Activated T-helper 2 cell treated with anti-CD3 and anti-CD28 coated beads, Interferon-gamma antibody, Interleukin-2, Interleukin-4, amounts not matched to agents 10 μg/mL and 5 μg/mL and 100 μg/mL, durations not matched to agents 14 hours and 24 hours and 36 hours (primary cell): ENCODE measurements around the gene MAG. TPM values are rescaled to one million over a fixed set of nuclear protein-coding genes. Genes with fewer than 3 reads are reported as not detected.
"Not testable (repeated sequence)": the region's sequence is repeated elsewhere in the genome, so short reads cannot be mapped to it uniquely, and the experiment has no call there.

Source experiments
- DNase-seq: peaks from one replicate; pipeline ENCODE4 v3.0.0; 2021; ENCODE audit warnings: low spot score
- H3K27ac Mint-ChIP-seq: one replicate; pipeline ENCODE4 v1.8.0; 2021; ENCODE audit warnings: mixed read lengths
- H3K27me3 Mint-ChIP-seq: one replicate; pipeline ENCODE4 v1.8.0; 2021; ENCODE audit warnings: low read depth, mixed read lengths
- H3K36me3 Mint-ChIP-seq: one replicate; pipeline ENCODE4 v1.8.0; 2021; ENCODE audit warnings: low read depth, mixed read lengths
- H3K4me1 Mint-ChIP-seq: one replicate; pipeline ENCODE4 v1.8.0; 2021; ENCODE audit warnings: low read depth, mixed read lengths
- H3K4me3 Mint-ChIP-seq: one replicate; pipeline ENCODE4 v1.8.0; 2021; ENCODE audit warnings: low read depth, mild to moderate bottlenecking, moderate library complexity, mixed read lengths
- H3K9me3 Mint-ChIP-seq: one replicate; pipeline ENCODE4 v1.8.0; 2021; ENCODE audit warnings: mixed read lengths
- intact Hi-C: fragments of 100-400 bp; cut with micrococcal nuclease; formaldehyde crosslinking; loops from one replicate; pipeline ENCODE4 v1.15.1; 2023
- total RNA-seq: library from RNA; stranded (reverse); gene quantifications from 2 replicates; pipeline ENCODE4 v1.2.3, GENCODE V29; 2022

MAG gene
- total RNA-seq, 1 donor from 2014 or later = 0.37 TPM

DNA sequence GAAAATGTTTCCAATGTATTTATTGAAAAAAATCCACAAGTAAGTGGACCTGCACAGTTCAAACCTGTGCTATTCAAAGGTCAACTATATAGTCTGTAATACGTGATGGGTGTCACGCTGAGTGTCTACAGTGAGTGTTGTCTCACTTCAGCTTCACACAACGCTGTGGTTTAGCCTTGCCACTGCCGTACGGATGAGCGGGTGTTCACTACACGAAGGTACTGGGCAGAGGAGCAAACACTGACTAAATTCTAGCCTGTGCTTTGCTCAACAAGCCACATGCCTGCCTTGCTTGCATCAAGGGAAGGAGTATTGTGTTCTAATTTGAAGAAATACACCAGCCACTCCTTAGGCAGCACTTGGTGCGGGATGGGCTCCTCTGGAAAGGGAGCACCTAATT lies 62.9 kb downstream of the MAG start:
- intact Hi-C loops = no loop called here
- H3K27ac Mint-ChIP-seq = no peak overlapping the region
- peaks cover 14% of the 10 kb centered on the region for H3K4me1 Mint-ChIP-seq
- no peak for DNase-seq
- no peaks in the 10 kb centered on the region for H3K9me3 Mint-ChIP-seq
- no peaks in the 10 kb centered on the region for H3K36me3 Mint-ChIP-seq
- no peak overlapping the region for H3K4me3 Mint-ChIP-seq
- no peaks in the 10 kb centered on the region for H3K27me3 Mint-ChIP-seq

DNA sequence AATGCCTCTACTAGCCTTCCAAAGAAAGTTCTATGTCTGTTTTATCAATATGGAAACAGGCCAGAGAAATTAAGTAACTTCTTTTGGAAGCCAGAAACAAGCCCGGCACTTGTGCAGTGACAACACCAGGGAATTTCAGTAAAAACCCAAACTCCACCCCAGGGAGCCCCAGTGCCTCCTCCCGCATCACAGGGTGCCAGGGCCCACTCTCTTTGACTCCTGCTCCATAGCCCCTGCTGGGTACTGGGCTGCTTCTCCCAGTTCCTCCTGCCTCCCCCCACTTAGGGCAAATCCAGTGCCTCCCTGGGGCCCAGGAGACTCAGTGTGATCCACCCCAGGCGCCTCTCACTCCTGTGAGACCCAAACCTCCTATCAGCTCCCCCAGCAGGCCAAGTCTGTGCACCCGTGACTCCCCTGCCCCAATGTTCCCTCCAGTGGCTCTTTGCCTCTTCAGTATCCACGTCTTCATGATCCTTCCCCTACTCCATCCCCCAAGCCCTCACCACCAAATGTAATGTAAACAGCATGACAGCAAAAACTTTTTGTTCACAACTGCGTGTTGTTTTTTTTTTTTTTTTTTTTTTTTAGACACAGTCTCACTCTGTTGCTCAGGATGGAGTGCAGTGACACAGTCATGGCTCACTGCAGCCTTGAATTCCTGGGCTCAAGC lies 64.0 kb downstream of the MAG start:
- no peak overlapping the region for H3K27ac Mint-ChIP-seq
- H3K4me1 Mint-ChIP-seq = peaks cover 14% of the 10 kb centered on the region
- DNase-seq = no peak
- H3K4me3 Mint-ChIP-seq = no peak overlapping the region
- no peaks in the 10 kb centered on the region for H3K27me3 Mint-ChIP-seq
- no peaks in the 10 kb centered on the region for H3K9me3 Mint-ChIP-seq
- no peaks in the 10 kb centered on the region for H3K36me3 Mint-ChIP-seq
- intact Hi-C loops = no loop called here

DNA sequence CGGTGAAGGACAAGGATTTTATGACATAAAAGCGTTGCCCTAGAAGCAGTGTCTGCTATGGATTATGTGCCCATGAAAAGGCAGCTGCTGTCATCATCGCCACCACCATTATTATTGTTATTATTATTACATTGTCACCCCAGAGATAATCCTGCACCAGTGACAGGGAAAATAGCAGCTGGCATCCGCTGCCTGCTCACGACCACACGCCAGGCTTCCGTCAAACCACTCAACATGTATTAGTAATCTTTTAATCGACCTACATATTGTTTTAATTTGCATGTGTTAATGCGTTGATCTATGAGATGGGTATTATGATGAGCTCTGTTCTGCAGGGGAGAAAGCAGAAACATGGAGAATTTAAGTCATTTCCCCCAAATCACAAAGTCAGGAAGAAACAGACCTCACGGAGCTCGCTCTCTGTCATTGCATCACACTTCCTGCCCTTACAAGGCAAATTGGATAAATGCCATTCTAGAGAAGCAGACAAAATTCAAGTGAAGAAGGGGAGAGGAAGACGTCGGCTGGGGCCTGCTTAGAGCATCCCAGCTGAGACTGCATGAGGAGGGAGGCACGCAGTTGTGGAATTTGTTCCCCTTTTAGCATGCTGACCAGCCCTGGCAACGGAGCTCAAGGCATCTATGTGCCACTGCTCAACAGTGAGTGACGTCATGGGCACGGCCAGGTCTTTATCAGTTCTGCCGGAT lies 66.1 kb downstream of the MAG start, which contains the start of gene FFAR3:
TSS of gene FFAR3 (plus strand) at position 594 of the 707 bp plus-strand sequence. CDS start 431 bp downstream, outside the sequence.
- H3K9me3 Mint-ChIP-seq = no peaks in the 10 kb centered on the region
- intact Hi-C loops = no loop called here
- H3K27me3 Mint-ChIP-seq = peaks cover 2% of the 10 kb centered on the region
- H3K36me3 Mint-ChIP-seq = no peaks in the 10 kb centered on the region
- H3K27ac Mint-ChIP-seq = peak within 1 kb of the TSS; percentile 55
- no peak within 1 kb of the TSS for H3K4me3 Mint-ChIP-seq
- peaks cover 9% of the 10 kb centered on the region for H3K4me1 Mint-ChIP-seq
- DNase-seq = no peak

DNA sequence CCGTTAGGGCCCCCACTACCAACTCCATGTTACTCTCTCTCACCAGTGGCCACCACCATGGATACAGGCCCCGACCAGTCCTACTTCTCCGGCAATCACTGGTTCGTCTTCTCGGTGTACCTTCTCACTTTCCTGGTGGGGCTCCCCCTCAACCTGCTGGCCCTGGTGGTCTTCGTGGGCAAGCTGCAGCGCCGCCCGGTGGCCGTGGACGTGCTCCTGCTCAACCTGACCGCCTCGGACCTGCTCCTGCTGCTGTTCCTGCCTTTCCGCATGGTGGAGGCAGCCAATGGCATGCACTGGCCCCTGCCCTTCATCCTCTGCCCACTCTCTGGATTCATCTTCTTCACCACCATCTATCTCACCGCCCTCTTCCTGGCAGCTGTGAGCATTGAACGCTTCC lies 66.9 kb downstream of the MAG start:
- H3K4me3 Mint-ChIP-seq, H3K9me3 Mint-ChIP-seq, DNase-seq, H3K27me3 Mint-ChIP-seq, intact Hi-C loops, H3K4me1 Mint-ChIP-seq, H3K27ac Mint-ChIP-seq, H3K36me3 Mint-ChIP-seq: not testable (repeated sequence)

DNA sequence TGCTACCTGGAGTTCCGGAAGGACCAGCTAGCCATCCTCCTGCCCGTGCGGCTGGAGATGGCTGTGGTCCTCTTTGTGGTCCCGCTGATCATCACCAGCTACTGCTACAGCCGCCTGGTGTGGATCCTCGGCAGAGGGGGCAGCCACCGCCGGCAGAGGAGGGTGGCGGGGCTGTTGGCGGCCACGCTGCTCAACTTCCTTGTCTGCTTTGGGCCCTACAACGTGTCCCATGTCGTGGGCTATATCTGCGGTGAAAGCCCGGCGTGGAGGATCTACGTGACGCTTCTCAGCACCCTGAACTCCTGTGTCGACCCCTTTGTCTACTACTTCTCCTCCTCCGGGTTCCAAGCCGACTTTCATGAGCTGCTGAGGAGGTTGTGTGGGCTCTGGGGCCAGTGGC lies 67.4 kb downstream of the MAG start:
- H3K9me3 Mint-ChIP-seq, DNase-seq, H3K36me3 Mint-ChIP-seq: not testable (repeated sequence)

DNA sequence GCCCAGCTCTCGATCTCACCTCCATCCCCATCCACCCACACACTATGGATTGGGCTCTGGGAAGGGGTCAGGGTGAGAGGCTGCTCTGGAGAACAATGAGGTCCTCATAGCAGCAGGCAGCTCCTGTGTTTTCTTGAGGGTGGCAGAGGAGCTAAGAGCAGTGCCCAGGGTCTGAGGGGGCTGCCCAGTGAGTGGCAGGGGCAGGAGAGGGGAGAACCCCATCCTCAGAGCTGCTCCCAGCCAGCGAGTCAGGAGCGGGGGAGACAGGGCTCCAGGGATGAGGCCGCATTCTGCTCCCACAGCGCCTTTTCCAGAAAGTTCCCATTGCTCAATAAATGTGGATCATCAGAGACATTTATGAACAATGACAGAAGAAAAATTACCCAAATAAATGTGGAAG lies 68.1 kb downstream of the MAG start:
- H3K9me3 Mint-ChIP-seq, H3K4me3 Mint-ChIP-seq, H3K36me3 Mint-ChIP-seq, DNase-seq, H3K27me3 Mint-ChIP-seq, H3K4me1 Mint-ChIP-seq, H3K27ac Mint-ChIP-seq, intact Hi-C loops: not testable (repeated sequence)

More for the DNA sequence above, 67.4 kb downstream of the MAG start:
- H3K27ac Mint-ChIP-seq, H3K4me3 Mint-ChIP-seq, H3K27me3 Mint-ChIP-seq, intact Hi-C loops, H3K4me1 Mint-ChIP-seq: not testable (repeated sequence)

DNA sequence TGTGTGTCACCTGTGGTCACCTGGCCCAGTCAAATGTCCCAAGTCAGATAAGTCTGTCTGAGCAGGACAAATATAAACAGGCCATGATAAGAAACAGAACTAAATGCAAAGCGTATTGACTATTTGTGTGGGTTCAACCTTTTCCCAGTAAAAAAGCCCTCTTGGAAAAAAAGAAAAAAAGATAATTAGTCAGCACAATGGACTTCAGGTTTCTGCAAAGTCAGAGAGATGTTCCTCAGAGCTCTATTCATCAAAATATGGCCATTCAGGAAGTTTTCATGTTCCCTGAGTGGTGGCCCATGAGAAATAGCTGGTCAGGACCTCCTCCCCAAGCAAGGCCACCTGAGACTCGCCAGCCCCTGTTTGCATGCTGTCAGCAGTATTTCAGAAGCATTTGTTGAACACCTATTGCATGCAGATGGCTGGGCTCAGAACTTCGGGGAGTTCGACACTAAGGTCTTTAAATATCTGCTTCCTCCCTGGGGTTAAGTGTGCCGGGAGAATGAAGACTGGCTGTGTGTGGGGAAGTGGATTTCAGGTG lies 69.0 kb downstream of the MAG start:
- Mint-ChIP-seq H3K9me3 (no peaks in the 10 kb centered on the region), H3K36me3 (no peaks in the 10 kb centered on the region), H3K4me3 (no peak overlapping the region), H3K27ac (no peak overlapping the region), H3K27me3 (peaks cover 3% of the 10 kb centered on the region), H3K4me1 (peaks cover 9% of the 10 kb centered on the region)
- DNase-seq = no peak
- intact Hi-C loops = no loop called here

DNA sequence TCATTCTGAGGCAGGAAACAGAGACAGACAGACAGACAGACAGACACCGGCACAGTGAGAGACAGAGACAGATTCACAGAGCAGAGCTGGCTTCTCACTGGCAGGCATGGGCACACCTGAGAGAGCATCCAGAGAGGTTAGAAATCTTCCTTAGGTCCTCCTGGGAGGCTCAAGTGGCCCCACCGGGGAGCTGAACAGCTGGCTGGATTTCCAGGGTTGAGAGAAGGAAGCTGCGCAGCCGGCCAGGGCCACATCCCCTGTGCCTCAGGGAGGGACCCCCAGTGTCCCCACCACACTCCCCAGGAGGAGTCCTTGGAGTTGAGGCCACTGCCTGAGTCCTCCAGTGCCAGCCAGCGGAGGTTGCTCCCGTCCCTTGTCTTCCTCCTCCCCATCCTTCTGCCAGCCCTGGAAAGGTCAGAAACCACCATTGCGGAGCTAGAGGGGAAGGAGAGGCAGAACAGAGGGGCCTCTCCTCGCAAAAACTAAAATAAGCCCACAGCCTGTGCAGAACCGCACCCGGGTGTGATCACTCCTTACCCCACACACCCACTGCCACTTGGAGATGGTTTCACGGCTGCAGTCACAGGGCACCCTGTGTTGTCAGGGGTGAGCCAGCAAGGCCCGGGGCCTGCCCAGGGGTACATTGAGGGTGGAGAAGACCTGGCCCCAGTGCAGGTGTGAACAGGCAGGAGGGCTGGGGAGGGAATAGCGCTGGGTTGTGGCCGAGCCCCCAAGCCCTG lies 70.5 kb downstream of the MAG start:
- no peak overlapping the region for H3K27ac Mint-ChIP-seq
- intact Hi-C loops = no loop called here
- H3K9me3 Mint-ChIP-seq = no peaks in the 10 kb centered on the region
- peaks cover 9% of the 10 kb centered on the region for H3K4me1 Mint-ChIP-seq
- DNase-seq = no peak
- H3K27me3 Mint-ChIP-seq = peaks cover 10% of the 10 kb centered on the region
- no peaks in the 10 kb centered on the region for H3K36me3 Mint-ChIP-seq
- H3K4me3 Mint-ChIP-seq = no peak overlapping the region

DNA sequence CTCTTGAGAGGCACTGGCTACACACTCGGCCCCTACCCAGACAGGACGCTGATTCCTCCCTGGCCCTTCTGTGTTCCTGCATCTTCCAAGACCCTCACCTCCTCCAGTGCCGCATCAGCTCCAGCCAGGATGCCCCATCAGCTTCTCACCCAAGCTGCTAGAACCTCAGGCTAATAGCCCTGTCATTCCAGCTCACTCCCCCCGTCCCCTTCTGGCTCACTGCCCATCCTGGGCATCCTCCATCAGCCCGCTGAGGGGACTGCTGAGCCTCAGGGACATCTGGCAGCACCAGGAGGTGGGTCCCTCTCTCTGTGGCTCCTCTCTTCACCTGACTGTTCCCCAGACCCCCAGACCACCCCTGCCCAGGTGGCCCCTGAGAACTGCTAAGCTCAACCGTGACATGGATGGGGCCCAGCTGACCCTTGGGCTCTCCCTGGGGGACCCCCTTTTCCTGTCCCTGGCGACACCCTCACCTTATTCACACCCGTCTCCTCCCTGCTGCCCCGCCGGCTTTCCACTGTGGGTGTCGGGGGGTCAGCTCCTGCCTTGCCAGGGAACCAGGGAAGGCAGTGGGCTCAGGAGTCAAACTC lies 71.1 kb downstream of the MAG start:
- Mint-ChIP-seq H3K27me3 (peaks cover 17% of the 10 kb centered on the region), H3K9me3 (no peaks in the 10 kb centered on the region), H3K4me3 (no peak overlapping the region), H3K36me3 (no peaks in the 10 kb centered on the region), H3K27ac (no peak overlapping the region), H3K4me1 (peaks cover 4% of the 10 kb centered on the region)
- intact Hi-C loops = no loop called here
- no peak for DNase-seq

Other genes with a start within 250 kb of the MAG start
- not detected in 2 replicates for gene FXYD3, start 176.3 kb upstream of the MAG start, total RNA-seq
- gene LGI4, start 157.1 kb upstream of the MAG start, total RNA-seq = 0.27 TPM in 1 of 2 replicates, not detected in the other
- gene FXYD1, start 153.3 kb upstream of the MAG start, total RNA-seq = 0.71 TPM in 1 of 2 replicates, not detected in the other
- 0.28 TPM in 1 of 2 replicates, not detected in the other for gene FXYD7, start 148.9 kb upstream of the MAG start, total RNA-seq
- gene FXYD5, start 137.4 kb upstream of the MAG start, total RNA-seq = 257 and 271 TPM in 2 replicates
- not detected in 2 replicates for gene FAM187B, start 63.4 kb upstream of the MAG start, total RNA-seq
- 0.30 and 1.0 TPM in 2 replicates for gene LSR, start 43.2 kb upstream of the MAG start, total RNA-seq
- gene USF2, start 23.2 kb upstream of the MAG start, total RNA-seq = 135 and 142 TPM in 2 replicates
- gene HAMP, start 9.6 kb upstream of the MAG start, total RNA-seq = 0.25 and 0.37 TPM in 2 replicates
- gene CD22, start 37.0 kb downstream of the MAG start, total RNA-seq = 4.0 and 5.5 TPM in 2 replicates
- 0.09 and 0.21 TPM in 2 replicates for gene FFAR1, start 55.7 kb downstream of the MAG start, total RNA-seq
- gene FFAR3, start 66.3 kb downstream of the MAG start, total RNA-seq = 0.92 and 1.2 TPM in 2 replicates
- gene GPR42, start 78.9 kb downstream of the MAG start, total RNA-seq = 0.18 and 0.51 TPM in 2 replicates
- not detected in 2 replicates for gene FFAR2, start 156.1 kb downstream of the MAG start, total RNA-seq
- gene KRTDAP, start 198.3 kb downstream of the MAG start, total RNA-seq = not detected in 2 replicates
- 0.27 TPM in 1 of 2 replicates, not detected in the other for gene DMKN, start 221.5 kb downstream of the MAG start, total RNA-seq
- not detected in 2 replicates for gene SBSN, start 236.2 kb downstream of the MAG start, total RNA-seq
- not detected in 2 replicates for gene GAPDHS, start 241.3 kb downstream of the MAG start, total RNA-seq